Measurements from ENCODE around the gene C3orf70.

The C3orf70 gene

DNA sequence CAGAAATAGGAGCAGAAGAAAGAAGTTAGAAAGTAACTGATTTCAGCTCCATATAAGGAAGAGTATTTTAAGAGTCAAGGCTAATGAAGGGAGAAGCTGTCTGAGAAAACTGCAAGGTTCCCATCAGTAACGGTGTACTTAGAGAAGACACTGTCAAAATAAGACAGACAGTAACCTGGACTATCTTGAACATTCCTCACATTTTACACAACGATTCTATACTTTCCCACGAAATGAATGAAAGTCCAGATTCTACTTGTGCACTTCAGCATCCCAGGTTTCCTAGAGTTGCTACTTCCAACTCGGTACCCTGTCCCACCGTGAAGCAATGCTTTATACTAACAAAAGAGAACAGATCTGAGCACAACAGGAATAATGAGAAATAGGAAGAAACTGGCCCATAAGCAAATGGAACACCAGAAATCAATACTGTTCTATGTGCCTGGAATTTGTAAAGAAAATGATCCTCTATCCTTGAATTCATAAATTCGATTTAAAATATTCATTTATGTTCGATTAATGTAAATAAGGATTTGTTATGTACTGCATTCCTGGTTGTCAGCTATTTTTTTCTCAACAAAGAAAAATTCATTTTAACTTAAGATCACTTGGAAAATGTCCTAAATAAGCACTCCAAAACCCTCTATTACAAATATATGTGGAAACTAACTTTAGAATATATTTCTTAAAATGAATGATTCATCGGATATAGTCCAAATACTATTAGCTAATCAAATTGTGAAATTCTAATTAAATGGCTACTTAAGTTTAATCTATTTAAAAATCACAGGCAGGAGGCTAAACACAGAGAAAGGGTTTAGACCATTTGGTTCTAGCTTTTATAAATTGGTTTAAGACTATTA, 1.5 kb downstream of the C3orf70 start:
- peaks cover 3 to 4% of the 10 kb centered on the region in 2 donors for H3K4me1 ChIP-seq (ENCODE audit: control insufficient read depth in 1 of 2, insufficient read depth in 2 of 2, low read length in 2 of 2)
- peaks cover 4 to 15% of the 10 kb centered on the region in 2 donors for H3K27me3 ChIP-seq (ENCODE audit: control insufficient read depth in 1 of 2, insufficient read depth in 2 of 2, low read length in 2 of 2)
- no peaks in the 10 kb centered on the region for H3K9me3 ChIP-seq (ENCODE audit: control insufficient read depth in 1 of 2, low read length in 2 of 2)
- H3K27ac ChIP-seq (ENCODE audit: low read depth, low read length) = no peak overlapping the region
- no peaks in the 10 kb centered on the region for H3K36me3 ChIP-seq (ENCODE audit: control insufficient read depth in 1 of 2, insufficient read depth in 2 of 2, low read length in 2 of 2)
- peak overlapping the region in 1 of 2 donors; percentile 59 for H3K9ac ChIP-seq (ENCODE audit: low read depth in 1 of 2, low read length in 2 of 2)
- H3K4me3 ChIP-seq (ENCODE audit: low read depth in 1 of 2, low read length in 2 of 2) = peak overlapping the region; percentile 79 to 84

DNA sequence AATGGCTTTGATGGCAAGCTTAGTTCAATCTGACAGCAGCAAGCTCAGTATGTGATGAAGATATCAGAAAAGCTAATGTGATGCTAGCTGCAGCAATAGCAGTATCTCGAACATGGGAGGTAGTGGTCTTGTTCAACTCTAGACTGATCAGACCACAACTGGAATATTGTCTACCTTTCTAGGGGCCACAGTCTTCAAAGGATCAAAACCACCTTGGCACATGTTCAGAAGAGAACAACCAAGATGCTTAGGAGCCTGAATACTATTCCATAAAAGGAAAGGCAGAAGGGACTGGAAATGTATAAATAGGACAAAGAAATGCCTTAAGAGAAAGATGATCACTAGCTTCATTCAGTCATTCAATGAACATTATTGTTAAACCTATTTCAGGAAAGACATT, 2.3 kb downstream of the C3orf70 start:
- H3K36me3 ChIP-seq (ENCODE audit: control insufficient read depth in 1 of 2, insufficient read depth in 2 of 2, low read length in 2 of 2) = no peaks in the 10 kb centered on the region
- H3K4me3 ChIP-seq (ENCODE audit: low read depth in 1 of 2, low read length in 2 of 2) = no peak overlapping the region
- no peak overlapping the region for H3K9ac ChIP-seq (ENCODE audit: low read depth in 1 of 2, low read length in 2 of 2)
- no peak overlapping the region for H3K27ac ChIP-seq (ENCODE audit: low read depth, low read length)
- no peaks in the 10 kb centered on the region for H3K9me3 ChIP-seq (ENCODE audit: control insufficient read depth in 1 of 2, low read length in 2 of 2)
- peaks cover 4 to 15% of the 10 kb centered on the region in 2 donors for H3K27me3 ChIP-seq (ENCODE audit: control insufficient read depth in 1 of 2, insufficient read depth in 2 of 2, low read length in 2 of 2)
- H3K4me1 ChIP-seq (ENCODE audit: control insufficient read depth in 1 of 2, insufficient read depth in 2 of 2, low read length in 2 of 2) = peaks cover 3 to 4% of the 10 kb centered on the region in 2 donors

DNA sequence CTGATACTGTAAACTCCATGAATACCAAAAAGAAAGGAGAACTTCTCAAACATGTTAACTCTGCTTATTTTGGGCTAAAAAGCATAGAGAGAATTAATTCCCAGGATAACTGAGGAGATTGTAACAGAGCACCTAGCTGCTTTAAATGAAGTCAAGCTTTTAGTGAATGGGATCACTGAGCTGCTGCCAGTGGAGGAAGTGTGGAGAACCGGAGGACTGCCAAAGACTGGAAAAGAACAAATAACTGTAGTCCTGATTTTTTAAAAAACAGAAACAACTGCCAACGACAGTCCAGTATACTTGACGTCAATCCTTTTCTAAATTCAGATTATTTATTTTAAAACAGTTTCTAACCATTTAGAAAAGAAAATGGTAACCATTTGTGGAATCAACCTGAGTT, 3.3 kb downstream of the C3orf70 start:
- H3K27ac ChIP-seq (ENCODE audit: low read depth, low read length) = no peak overlapping the region

DNA sequence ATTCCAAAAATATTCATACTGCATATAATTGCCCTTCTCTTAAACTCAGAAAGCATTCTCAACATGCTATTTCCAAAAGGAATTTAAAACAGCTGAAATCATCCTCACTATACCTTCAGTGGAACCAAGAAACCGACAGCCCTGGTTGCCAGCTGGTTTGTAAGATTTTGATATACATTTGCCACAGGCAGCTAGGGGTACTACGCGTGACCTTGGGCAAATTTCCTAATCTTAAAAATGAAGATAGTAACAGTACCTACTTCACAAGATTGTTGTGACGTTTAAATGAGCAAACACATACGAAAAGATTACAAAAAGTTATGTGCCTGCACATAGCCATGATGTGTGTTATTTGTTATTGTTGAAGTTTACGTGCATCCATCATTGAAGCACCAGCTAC, 7.3 kb downstream of the C3orf70 start:
- no peak overlapping the region for H3K9ac ChIP-seq (ENCODE audit: low read depth in 1 of 2, low read length in 2 of 2)
- no peaks in the 10 kb centered on the region for H3K4me1 ChIP-seq (ENCODE audit: control insufficient read depth in 1 of 2, insufficient read depth in 2 of 2, low read length in 2 of 2)
- H3K36me3 ChIP-seq (ENCODE audit: control insufficient read depth in 1 of 2, insufficient read depth in 2 of 2, low read length in 2 of 2) = no peaks in the 10 kb centered on the region
- H3K27ac ChIP-seq (ENCODE audit: low read depth, low read length) = no peak overlapping the region
- H3K9me3 ChIP-seq (ENCODE audit: control insufficient read depth in 1 of 2, low read length in 2 of 2) = no peaks in the 10 kb centered on the region
- peaks cover 0 to 2% of the 10 kb centered on the region in 2 donors for H3K27me3 ChIP-seq (ENCODE audit: control insufficient read depth in 1 of 2, insufficient read depth in 2 of 2, low read length in 2 of 2)
- H3K4me3 ChIP-seq (ENCODE audit: low read depth in 1 of 2, low read length in 2 of 2) = no peak overlapping the region

More for the DNA sequence above, 3.3 kb downstream of the C3orf70 start:
- Histone ChIP-seq H3K4me3 (ENCODE audit: low read depth in 1 of 2, low read length in 2 of 2) (no peak overlapping the region), H3K4me1 (ENCODE audit: control insufficient read depth in 1 of 2, insufficient read depth in 2 of 2, low read length in 2 of 2) (peaks cover 3 to 4% of the 10 kb centered on the region in 2 donors), H3K9me3 (ENCODE audit: control insufficient read depth in 1 of 2, low read length in 2 of 2) (no peaks in the 10 kb centered on the region), H3K27me3 (ENCODE audit: control insufficient read depth in 1 of 2, insufficient read depth in 2 of 2, low read length in 2 of 2) (peaks cover 4 to 13% of the 10 kb centered on the region in 2 donors), H3K9ac (ENCODE audit: low read depth in 1 of 2, low read length in 2 of 2) (no peak overlapping the region), H3K36me3 (ENCODE audit: control insufficient read depth in 1 of 2, insufficient read depth in 2 of 2, low read length in 2 of 2) (no peaks in the 10 kb centered on the region)

DNA sequence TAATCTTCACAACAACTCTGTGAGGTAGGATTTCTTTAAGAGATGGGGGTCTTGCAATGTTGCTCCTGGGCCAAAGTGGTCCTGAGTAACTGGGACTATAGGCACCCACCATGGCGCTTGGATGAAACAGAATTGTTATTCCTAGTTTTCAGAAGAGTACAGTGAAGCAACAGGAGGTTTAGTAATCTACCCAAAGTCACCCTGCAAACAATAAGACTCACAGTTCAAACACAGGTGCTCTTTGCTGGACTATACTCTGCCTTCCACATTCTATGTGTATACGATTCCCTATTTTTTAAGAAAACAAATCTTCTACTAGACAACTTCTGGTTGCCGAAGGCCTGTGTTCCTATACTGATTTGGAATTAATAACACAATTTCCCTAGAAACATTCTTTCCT, 8.1 kb downstream of the C3orf70 start:
- no peak overlapping the region for H3K4me3 ChIP-seq (ENCODE audit: low read depth in 1 of 2, low read length in 2 of 2)
- H3K9me3 ChIP-seq (ENCODE audit: control insufficient read depth in 1 of 2, low read length in 2 of 2) = no peaks in the 10 kb centered on the region
- H3K36me3 ChIP-seq (ENCODE audit: control insufficient read depth in 1 of 2, insufficient read depth in 2 of 2, low read length in 2 of 2) = no peaks in the 10 kb centered on the region
- H3K27me3 ChIP-seq (ENCODE audit: control insufficient read depth in 1 of 2, insufficient read depth in 2 of 2, low read length in 2 of 2) = no peaks in the 10 kb centered on the region
- H3K27ac ChIP-seq (ENCODE audit: low read depth, low read length) = no peak overlapping the region
- no peaks in the 10 kb centered on the region for H3K4me1 ChIP-seq (ENCODE audit: control insufficient read depth in 1 of 2, insufficient read depth in 2 of 2, low read length in 2 of 2)
- no peak overlapping the region for H3K9ac ChIP-seq (ENCODE audit: low read depth in 1 of 2, low read length in 2 of 2)

DNA sequence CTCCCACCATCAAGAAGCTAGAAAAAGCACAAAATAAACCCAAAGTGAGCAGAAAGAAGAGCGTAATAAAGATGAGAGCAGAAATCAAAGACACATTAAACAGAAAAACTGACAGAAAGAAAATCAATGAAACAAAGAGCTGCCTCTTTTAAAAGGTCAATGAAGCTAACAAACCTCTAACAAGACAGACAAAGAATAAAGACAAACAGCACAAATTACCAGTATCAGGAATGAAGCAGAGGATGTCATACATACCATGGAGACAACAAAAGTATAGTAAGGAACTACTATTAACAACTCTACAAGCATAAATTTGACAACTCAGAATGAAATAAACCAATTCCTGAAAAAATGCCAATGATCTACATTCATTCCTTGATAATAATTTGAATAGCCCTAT, 15.0 kb downstream of the C3orf70 start:
- no peak overlapping the region for H3K27ac ChIP-seq (ENCODE audit: low read depth, low read length)
- peaks cover 4 to 8% of the 10 kb centered on the region in 2 donors for H3K4me1 ChIP-seq (ENCODE audit: control insufficient read depth in 1 of 2, insufficient read depth in 2 of 2, low read length in 2 of 2)
- H3K36me3 ChIP-seq (ENCODE audit: control insufficient read depth in 1 of 2, insufficient read depth in 2 of 2, low read length in 2 of 2) = no peaks in the 10 kb centered on the region
- no peak overlapping the region for H3K9ac ChIP-seq (ENCODE audit: low read depth in 1 of 2, low read length in 2 of 2)
- no peak overlapping the region for H3K4me3 ChIP-seq (ENCODE audit: low read depth in 1 of 2, low read length in 2 of 2)
- H3K27me3 ChIP-seq (ENCODE audit: control insufficient read depth in 1 of 2, insufficient read depth in 2 of 2, low read length in 2 of 2) = no peaks in the 10 kb centered on the region
- H3K9me3 ChIP-seq (ENCODE audit: control insufficient read depth in 1 of 2, low read length in 2 of 2) = no peaks in the 10 kb centered on the region

DNA sequence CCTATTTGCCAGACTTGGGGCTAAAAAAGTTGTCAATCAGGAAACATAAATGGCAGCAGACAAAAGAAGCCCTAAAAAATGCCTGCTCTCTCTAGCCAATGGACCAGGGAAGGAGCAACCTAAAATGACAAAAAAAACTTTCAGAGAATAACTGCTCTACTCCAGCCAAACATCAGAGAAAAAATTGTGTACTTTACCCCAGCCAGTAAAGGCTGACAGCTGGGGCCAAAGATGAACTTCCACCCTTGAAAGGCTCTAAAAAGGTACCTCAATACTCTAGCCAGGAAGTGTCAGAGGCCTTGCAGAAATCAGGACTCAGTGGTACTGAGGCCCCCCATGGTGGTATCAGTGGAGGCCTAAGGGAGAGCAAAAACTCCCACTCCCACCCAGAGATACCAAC, 18.4 kb downstream of the C3orf70 start:
- no peaks in the 10 kb centered on the region for H3K9me3 ChIP-seq (ENCODE audit: control insufficient read depth in 1 of 2, low read length in 2 of 2)
- peaks cover 4 to 8% of the 10 kb centered on the region in 2 donors for H3K4me1 ChIP-seq (ENCODE audit: control insufficient read depth in 1 of 2, insufficient read depth in 2 of 2, low read length in 2 of 2)
- H3K27ac ChIP-seq (ENCODE audit: low read depth, low read length) = no peak overlapping the region
- no peak overlapping the region for H3K9ac ChIP-seq (ENCODE audit: low read depth in 1 of 2, low read length in 2 of 2)
- H3K27me3 ChIP-seq (ENCODE audit: control insufficient read depth in 1 of 2, insufficient read depth in 2 of 2, low read length in 2 of 2) = no peaks in the 10 kb centered on the region
- H3K36me3 ChIP-seq (ENCODE audit: control insufficient read depth in 1 of 2, insufficient read depth in 2 of 2, low read length in 2 of 2) = no peaks in the 10 kb centered on the region
- H3K4me3 ChIP-seq (ENCODE audit: low read depth in 1 of 2, low read length in 2 of 2) = no peak overlapping the region

DNA sequence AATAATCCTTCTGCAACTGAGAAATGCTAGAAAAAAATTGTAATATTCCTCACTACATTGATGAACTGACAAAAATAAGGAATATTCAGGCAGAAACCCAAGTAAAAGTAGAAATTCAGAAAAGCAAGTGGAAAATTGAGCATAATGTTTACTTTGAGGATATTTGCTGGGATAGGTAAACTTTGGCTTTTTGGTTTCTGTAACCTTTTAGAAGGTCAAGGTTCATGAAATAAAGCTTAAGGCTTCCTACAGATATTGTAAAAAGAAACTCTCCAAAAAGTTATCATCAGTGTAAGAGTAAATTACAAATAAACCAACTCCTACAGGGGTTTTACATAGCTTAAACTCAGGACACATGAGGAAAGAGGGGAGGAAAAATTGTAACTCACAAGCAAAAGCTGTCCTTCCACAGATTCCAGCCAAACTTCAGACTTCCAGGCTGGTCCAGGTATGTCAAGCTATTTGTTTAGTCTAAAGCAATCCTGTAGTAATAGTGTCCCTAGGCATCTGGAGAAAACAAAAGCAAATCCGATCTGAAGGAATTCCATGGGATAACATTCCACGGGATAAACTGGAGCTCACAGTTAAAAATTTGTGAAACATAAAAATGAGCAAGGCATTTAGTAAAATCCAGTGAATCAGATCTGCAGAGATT, 21.1 kb downstream of the C3orf70 start:
- Histone ChIP-seq H3K9ac (ENCODE audit: low read depth in 1 of 2, low read length in 2 of 2) (no peak overlapping the region), H3K27ac (ENCODE audit: low read depth, low read length) (no peak overlapping the region)

DNA sequence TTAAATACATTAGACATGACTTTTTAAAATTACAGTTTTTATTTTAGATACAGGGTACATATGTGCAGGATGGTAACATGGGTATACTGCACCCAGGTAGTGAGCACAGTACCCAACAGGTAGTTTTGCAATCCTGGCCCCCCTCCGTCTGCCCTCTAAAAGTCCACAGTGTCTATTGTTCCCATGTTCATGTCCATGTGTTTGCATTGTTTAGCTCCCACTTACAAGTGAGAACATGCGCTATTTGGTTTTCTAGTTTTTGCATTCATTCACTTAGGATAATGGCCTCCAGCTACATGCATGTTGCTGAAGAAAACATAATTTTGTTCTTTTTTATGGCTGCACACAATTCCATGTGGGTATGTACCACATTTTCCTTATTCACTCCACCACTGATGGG, 23.8 kb downstream of the C3orf70 start:
- Histone ChIP-seq H3K36me3 (ENCODE audit: control insufficient read depth in 1 of 2, insufficient read depth in 2 of 2, low read length in 2 of 2) (no peaks in the 10 kb centered on the region), H3K9me3 (ENCODE audit: control insufficient read depth in 1 of 2, low read length in 2 of 2) (no peaks in the 10 kb centered on the region), H3K4me1 (ENCODE audit: control insufficient read depth in 1 of 2, insufficient read depth in 2 of 2, low read length in 2 of 2) (no peaks in the 10 kb centered on the region), H3K9ac (ENCODE audit: low read depth in 1 of 2, low read length in 2 of 2) (no peak overlapping the region), H3K27me3 (ENCODE audit: control insufficient read depth in 1 of 2, insufficient read depth in 2 of 2, low read length in 2 of 2) (no peaks in the 10 kb centered on the region), H3K4me3 (ENCODE audit: low read depth in 1 of 2, low read length in 2 of 2) (no peak overlapping the region), H3K27ac (ENCODE audit: low read depth, low read length) (no peak overlapping the region)

More for the DNA sequence above, 21.1 kb downstream of the C3orf70 start:
- Histone ChIP-seq H3K9me3 (ENCODE audit: control insufficient read depth in 1 of 2, low read length in 2 of 2) (no peaks in the 10 kb centered on the region), H3K4me3 (ENCODE audit: low read depth in 1 of 2, low read length in 2 of 2) (no peak overlapping the region), H3K36me3 (ENCODE audit: control insufficient read depth in 1 of 2, insufficient read depth in 2 of 2, low read length in 2 of 2) (no peaks in the 10 kb centered on the region), H3K4me1 (ENCODE audit: control insufficient read depth in 1 of 2, insufficient read depth in 2 of 2, low read length in 2 of 2) (peaks cover 4 to 8% of the 10 kb centered on the region in 2 donors), H3K27me3 (ENCODE audit: control insufficient read depth in 1 of 2, insufficient read depth in 2 of 2, low read length in 2 of 2) (no peaks in the 10 kb centered on the region)

DNA sequence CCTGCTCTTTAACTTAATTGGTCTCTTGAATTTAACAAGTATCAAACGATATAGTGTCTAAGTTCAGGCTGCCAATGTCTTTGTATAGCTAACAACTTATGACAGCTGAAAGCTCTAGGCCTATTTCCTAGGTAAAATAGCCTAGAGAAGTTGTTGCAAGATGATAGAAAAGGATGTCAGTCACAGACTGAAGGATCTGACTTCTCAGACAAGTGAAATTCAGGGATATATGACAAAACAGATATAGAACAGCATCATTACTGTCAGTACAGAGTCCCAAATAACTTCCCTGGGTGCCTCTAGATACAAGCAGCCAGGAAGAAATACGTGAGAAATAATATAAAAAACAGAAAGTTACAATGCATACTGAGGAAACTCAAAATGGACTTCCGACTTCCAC, 26.7 kb downstream of the C3orf70 start:
- Histone ChIP-seq H3K9me3 (ENCODE audit: control insufficient read depth in 1 of 2, low read length in 2 of 2) (no peaks in the 10 kb centered on the region), H3K27ac (ENCODE audit: low read depth, low read length) (no peak overlapping the region), H3K9ac (ENCODE audit: low read depth in 1 of 2, low read length in 2 of 2) (no peak overlapping the region), H3K4me3 (ENCODE audit: low read depth in 1 of 2, low read length in 2 of 2) (no peak overlapping the region), H3K27me3 (ENCODE audit: control insufficient read depth in 1 of 2, insufficient read depth in 2 of 2, low read length in 2 of 2) (no peaks in the 10 kb centered on the region), H3K4me1 (ENCODE audit: control insufficient read depth in 1 of 2, insufficient read depth in 2 of 2, low read length in 2 of 2) (no peaks in the 10 kb centered on the region), H3K36me3 (ENCODE audit: control insufficient read depth in 1 of 2, insufficient read depth in 2 of 2, low read length in 2 of 2) (no peaks in the 10 kb centered on the region)

Measured in duodenal mucosa (tissue), 2 donors.